Neural cell (in vitro differentiated cells): ENCODE measurements around the gene DYRK2.

ENCODE experiments used
- CTCF ChIP-seq: fragments of 450-650 bp; IDR thresholded peaks from 2 replicates; pipeline ENCODE4 v1.5.1; 2014; ENCODE audit warnings: antibody characterized with exemption, mild to moderate bottlenecking, moderate library complexity; ENCODE audit not compliant: poor library complexity, severe bottlenecking
- EP300 ChIP-seq: fragments of 450-650 bp; conservative IDR thresholded peaks from 2 replicates; pipeline ENCODE4 v1.6.1; 2014; ENCODE audit warnings: antibody characterized with exemption, mild to moderate bottlenecking, moderate library complexity; ENCODE audit not compliant: poor library complexity, severe bottlenecking
- EZH2 ChIP-seq: fragments of 200-600, 300-800 bp; shearing (Covaris generic), sonication (generic); IDR thresholded peaks from 2 replicates; pipeline ENCODE4 v1.6.1; 2014; ENCODE audit warnings: antibody characterized with exemption, low read length, borderline replicate concordance, mild to moderate bottlenecking; ENCODE audit not compliant: insufficient read depth, poor library complexity, severe bottlenecking
- POLR2AphosphoS5 ChIP-seq: IDR thresholded peaks from 2 replicates; pipeline ENCODE4 v1.6.1; 2012
- RAD21 ChIP-seq: fragments of 450-650 bp; conservative IDR thresholded peaks from 2 replicates; pipeline ENCODE4 v1.6.1; 2014; ENCODE audit warnings: antibody characterized with exemption, mild to moderate bottlenecking, moderate library complexity
- REST ChIP-seq: IDR thresholded peaks from 2 replicates; pipeline ENCODE4 v1.6.1; 2012; ENCODE audit warnings: borderline replicate concordance
- SMC3 ChIP-seq: fragments of 450-650 bp; conservative IDR thresholded peaks from 2 replicates; pipeline ENCODE4 v1.6.1; 2014; ENCODE audit warnings: antibody characterized with exemption, mild to moderate bottlenecking, moderate library complexity; ENCODE audit not compliant: poor library complexity
- TAF1 ChIP-seq: IDR thresholded peaks from 2 replicates; pipeline ENCODE4 v1.6.1; 2012; ENCODE audit warnings: low read depth

- TF ChIP-seq TAF1 (no peak), CTCF (no peak), EZH2 (no peak), EP300 (no peak), SMC3 (no peak), REST (no peak), RAD21 (no peak), POLR2AphosphoS5 (no peak)
Observed at GRCh38 chr12:67705394-67706370, 57.1 kb downstream of the DYRK2 start.
